DOHH2 (cell line): Measurements from ENCODE around the gene KCTD17.

Source experiments
- H3F3A ChIP-seq: fragments of 200-600 bp; sonication (generic), shearing (Covaris generic); 2 replicates; pipeline ENCODE4 v1.6.0; 2016; ENCODE audit warnings: antibody characterized with exemption, mild to moderate bottlenecking; ENCODE audit not compliant: control insufficient read depth, insufficient read depth
- H3K27ac ChIP-seq: fragments of 200-600 bp; sonication (generic); 2 replicates; pipeline ENCODE4 v1.5.1; 2014; ENCODE audit warnings: low read depth, mild to moderate bottlenecking, low read length, moderate library complexity
- H3K27me3 ChIP-seq: fragments of 200-600 bp; sonication (generic); 2 replicates; pipeline ENCODE4 v1.6.1; 2014; ENCODE audit warnings: mild to moderate bottlenecking, low read length, mixed read lengths; ENCODE audit not compliant: control insufficient read depth
- H3K36me3 ChIP-seq: fragments of 200-600 bp; sonication (generic); 2 replicates; pipeline ENCODE4 v1.6.1; 2014; ENCODE audit warnings: mild to moderate bottlenecking, low read length, moderate library complexity, mixed read lengths; ENCODE audit not compliant: control insufficient read depth
- H3K4me1 ChIP-seq: fragments of 200-600 bp; sonication (generic); 2 replicates; pipeline ENCODE4 v1.6.1; 2014; ENCODE audit warnings: mild to moderate bottlenecking, low read length, mixed read lengths; ENCODE audit not compliant: control insufficient read depth
- H3K4me2 ChIP-seq: fragments of 200-600 bp; sonication (generic); 2 replicates; pipeline ENCODE4 v1.6.0; 2014; ENCODE audit warnings: mild to moderate bottlenecking, low read length, moderate library complexity
- H3K4me3 ChIP-seq: fragments of 200-600 bp; sonication (generic); 2 replicates; pipeline ENCODE4 v1.5.1; 2014; ENCODE audit warnings: mild to moderate bottlenecking, low read length, mixed read lengths
- H3K79me2 ChIP-seq: fragments of 200-600 bp; sonication (generic); 2 replicates; pipeline ENCODE4 v1.6.1; 2014; ENCODE audit warnings: mild to moderate bottlenecking, low read length, mixed read lengths; ENCODE audit not compliant: control insufficient read depth
- H3K9me2 ChIP-seq: fragments of 200-600 bp; sonication (generic); replicated peaks from 2 replicates; pipeline ENCODE4 v1.6.1; 2014; ENCODE audit warnings: mild to moderate bottlenecking, low read length, mixed read lengths; ENCODE audit not compliant: control insufficient read depth
- H3K9me3 ChIP-seq: fragments of 200-600 bp; sonication (generic); 2 replicates; pipeline ENCODE4 v1.6.1; 2014; ENCODE audit warnings: antibody characterized with exemption, low read length, mixed read lengths; ENCODE audit not compliant: control insufficient read depth, insufficient read depth
- H4K20me1 ChIP-seq: fragments of 200-600 bp; sonication (generic); 2 replicates; pipeline ENCODE4 v1.6.0; 2014; ENCODE audit warnings: low read depth, mild to moderate bottlenecking, antibody characterized with exemption, low read length, moderate library complexity; ENCODE audit not compliant: control insufficient read depth, insufficient read depth
- EZH2phosphoT487 ChIP-seq: fragments of 200-600 bp; sonication (generic); IDR thresholded peaks from 2 replicates; pipeline ENCODE4 v1.6.1; 2017; ENCODE audit warnings: borderline replicate concordance, mild to moderate bottlenecking, antibody characterized with exemption, low read length, moderate library complexity, mixed read lengths
- TF ChIP-seq, protein P1 (sequence below): fragments of 200-600 bp; sonication (generic); IDR thresholded peaks from one replicate; pipeline ENCODE4 v1.5.1; 2014; ENCODE audit warnings: antibody characterized with exemption, mild to moderate bottlenecking, low read depth, low read length; ENCODE audit not compliant: poor library complexity, severe bottlenecking

Gene KCTD17

DNA sequence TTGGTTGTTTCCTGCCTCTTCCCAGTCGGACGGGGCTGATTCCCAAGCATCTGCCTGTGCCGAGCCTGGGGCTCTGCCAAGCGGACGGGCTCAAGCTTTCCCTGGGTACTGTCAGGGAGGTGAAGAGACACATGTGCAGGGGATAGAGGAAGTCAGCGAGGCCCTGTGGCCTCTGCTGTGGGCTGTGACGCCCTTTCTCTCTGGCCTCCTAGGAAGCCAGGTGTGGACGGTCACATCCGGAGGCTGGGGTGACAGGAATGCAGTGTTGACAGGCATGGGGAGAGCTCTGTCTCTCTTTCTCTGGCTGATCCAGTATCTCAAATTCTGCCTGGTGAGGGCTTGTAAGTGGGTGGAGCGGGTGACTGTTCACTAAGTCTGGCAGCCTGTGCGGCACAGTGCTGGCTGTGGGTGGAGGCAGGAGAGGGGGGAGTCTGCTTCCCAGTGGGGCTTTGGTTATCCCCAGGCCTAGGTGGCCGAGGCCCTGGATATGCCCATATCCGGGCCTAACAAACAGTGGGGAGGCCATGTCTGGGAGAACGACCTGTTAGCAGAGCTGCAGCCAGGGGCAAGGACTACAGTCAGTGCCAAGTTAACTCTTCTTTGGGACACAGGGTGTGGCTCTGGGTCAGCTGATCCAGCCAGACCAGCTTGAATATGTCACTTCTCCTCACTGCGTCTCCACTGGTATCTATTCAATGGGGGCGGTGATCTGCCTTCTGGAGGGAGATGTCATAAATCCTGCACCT, 1.9 kb downstream of the KCTD17 start:
- peaks cover 4% of the 10 kb centered on the region; the same call in 1 of the 2 replicates for H3K27me3 ChIP-seq
- no peak overlapping the region for H3K4me3 ChIP-seq

DNA sequence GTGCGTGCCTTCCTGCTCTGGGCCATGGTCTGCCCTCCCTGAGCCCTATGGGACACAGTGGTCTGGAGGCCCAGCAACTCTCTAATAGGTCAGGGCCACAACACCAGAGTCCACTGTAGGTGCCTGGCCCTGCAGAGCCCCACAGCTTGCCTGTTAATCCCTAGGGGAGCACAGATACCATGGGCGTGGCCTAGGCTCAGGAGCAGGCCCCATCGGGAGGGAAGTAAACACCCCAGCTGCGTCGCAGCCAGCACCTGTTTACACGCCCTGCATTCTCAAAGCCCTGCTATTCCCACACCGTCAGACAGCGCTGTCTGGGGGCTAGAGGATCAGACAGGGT, 2.5 kb downstream of the KCTD17 start:
- Histone ChIP-seq H3K79me2 (no peaks in the 10 kb centered on the region), H3K27me3 (peaks cover 4% of the 10 kb centered on the region; the same call in 1 of the 2 replicates), H3K4me3 (no peak overlapping the region), H3K4me2 (no peak overlapping the region), H3K36me3 (no peaks in the 10 kb centered on the region), H4K20me1 (no peaks in the 10 kb centered on the region), H3K9me2 (no peaks in the 10 kb centered on the region), H3F3A (no peaks in the 10 kb centered on the region), H3K9me3 (no peaks in the 10 kb centered on the region), H3K4me1 (peaks cover 10% of the 10 kb centered on the region), H3K27ac (no peak overlapping the region)
- no peak for TF ChIP-seq EZH2phosphoT487
- TF ChIP-seq, protein P1, sequence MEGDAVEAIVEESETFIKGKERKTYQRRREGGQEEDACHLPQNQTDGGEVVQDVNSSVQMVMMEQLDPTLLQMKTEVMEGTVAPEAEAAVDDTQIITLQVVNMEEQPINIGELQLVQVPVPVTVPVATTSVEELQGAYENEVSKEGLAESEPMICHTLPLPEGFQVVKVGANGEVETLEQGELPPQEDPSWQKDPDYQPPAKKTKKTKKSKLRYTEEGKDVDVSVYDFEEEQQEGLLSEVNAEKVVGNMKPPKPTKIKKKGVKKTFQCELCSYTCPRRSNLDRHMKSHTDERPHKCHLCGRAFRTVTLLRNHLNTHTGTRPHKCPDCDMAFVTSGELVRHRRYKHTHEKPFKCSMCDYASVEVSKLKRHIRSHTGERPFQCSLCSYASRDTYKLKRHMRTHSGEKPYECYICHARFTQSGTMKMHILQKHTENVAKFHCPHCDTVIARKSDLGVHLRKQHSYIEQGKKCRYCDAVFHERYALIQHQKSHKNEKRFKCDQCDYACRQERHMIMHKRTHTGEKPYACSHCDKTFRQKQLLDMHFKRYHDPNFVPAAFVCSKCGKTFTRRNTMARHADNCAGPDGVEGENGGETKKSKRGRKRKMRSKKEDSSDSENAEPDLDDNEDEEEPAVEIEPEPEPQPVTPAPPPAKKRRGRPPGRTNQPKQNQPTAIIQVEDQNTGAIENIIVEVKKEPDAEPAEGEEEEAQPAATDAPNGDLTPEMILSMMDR: no peak

More for the DNA sequence above, 1.9 kb downstream of the KCTD17 start:
- Histone ChIP-seq H3K79me2 (no peaks in the 10 kb centered on the region), H3K27ac (no peak overlapping the region), H3K36me3 (no peaks in the 10 kb centered on the region), H4K20me1 (no peaks in the 10 kb centered on the region), H3F3A (no peaks in the 10 kb centered on the region), H3K9me3 (no peaks in the 10 kb centered on the region), H3K9me2 (no peaks in the 10 kb centered on the region), H3K4me2 (no peak overlapping the region), H3K4me1 (peaks cover 10% of the 10 kb centered on the region)
- TF ChIP-seq EZH2phosphoT487: no peak
- TF ChIP-seq, protein P1: no peak

GRCh38 chr22:37054600-37055365, 3.2 kb downstream of the KCTD17 start:
- H4K20me1 ChIP-seq: no peaks in the 10 kb centered on the region
- no peak overlapping the region for H3K4me3 ChIP-seq
- H3K4me2 ChIP-seq: no peak overlapping the region
- H3K4me1 ChIP-seq: peaks cover 10% of the 10 kb centered on the region
- TF ChIP-seq EZH2phosphoT487: no peak
- TF ChIP-seq, protein P1: no peak
- H3K27me3 ChIP-seq: peaks cover 4% of the 10 kb centered on the region; the same call in 1 of the 2 replicates
- H3K36me3 ChIP-seq: no peaks in the 10 kb centered on the region
- no peaks in the 10 kb centered on the region for H3K79me2 ChIP-seq
- no peaks in the 10 kb centered on the region for H3K9me3 ChIP-seq
- no peaks in the 10 kb centered on the region for H3K9me2 ChIP-seq
- no peaks in the 10 kb centered on the region for H3F3A ChIP-seq
- H3K27ac ChIP-seq: no peak overlapping the region
